Camera-type eye (tissue), 1 donor: ENCODE data around the gene NADK. TPM values are rescaled to one million over a fixed set of nuclear protein-coding genes. Genes with fewer than 3 reads are reported as not detected.

ENCODE experiments used
- total RNA-seq: library from RNA; depleted of rRNA; stranded (reverse); fragments of >200 nt; gene quantifications from one replicate; pipeline ENCODE4 v1.2.3, GENCODE V29; 2014

The NADK gene, protein sequence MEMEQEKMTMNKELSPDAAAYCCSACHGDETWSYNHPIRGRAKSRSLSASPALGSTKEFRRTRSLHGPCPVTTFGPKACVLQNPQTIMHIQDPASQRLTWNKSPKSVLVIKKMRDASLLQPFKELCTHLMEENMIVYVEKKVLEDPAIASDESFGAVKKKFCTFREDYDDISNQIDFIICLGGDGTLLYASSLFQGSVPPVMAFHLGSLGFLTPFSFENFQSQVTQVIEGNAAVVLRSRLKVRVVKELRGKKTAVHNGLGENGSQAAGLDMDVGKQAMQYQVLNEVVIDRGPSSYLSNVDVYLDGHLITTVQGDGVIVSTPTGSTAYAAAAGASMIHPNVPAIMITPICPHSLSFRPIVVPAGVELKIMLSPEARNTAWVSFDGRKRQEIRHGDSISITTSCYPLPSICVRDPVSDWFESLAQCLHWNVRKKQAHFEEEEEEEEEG
- total RNA-seq = 37.2 TPM

DNA sequence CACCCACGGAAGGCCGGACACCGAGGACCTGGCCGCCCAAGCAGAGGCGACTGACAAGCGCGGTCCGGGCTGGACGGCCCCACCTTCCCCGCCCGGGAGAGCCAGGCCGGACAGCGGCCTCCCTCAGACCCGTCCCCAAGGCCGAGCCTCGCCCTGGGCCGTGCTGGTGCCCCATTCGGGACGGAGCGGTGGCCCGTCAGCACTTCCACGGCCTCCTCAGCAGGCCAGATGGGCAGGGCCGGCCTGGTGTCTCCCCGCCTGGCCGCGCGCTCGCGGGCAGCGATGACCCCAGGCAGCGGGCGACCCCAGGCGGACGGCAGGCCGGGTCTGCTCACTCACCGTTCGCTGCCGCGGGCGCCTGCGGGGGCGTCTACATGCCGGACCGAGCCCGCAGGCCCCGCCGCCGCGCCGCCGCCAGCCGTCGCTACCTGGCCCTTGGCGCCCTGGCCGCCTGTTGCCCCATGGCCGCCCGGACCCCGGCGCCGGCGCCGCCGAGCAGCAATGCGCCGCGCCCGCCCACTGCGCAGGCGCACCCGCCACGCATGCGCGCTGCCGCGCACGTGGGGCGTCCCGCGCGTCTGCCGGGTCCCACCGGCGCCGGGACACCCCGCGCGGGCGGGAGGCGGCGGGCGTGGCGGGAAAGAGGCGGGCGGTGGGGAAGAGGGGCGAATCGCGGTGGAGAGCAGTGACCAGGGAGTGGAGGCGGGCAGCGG lies at the start of gene NADK:
NADK (minus strand) TSS at position 521 of the 713 bp plus-strand sequence. CDS start 13,064 bp downstream, outside the sequence.

DNA sequence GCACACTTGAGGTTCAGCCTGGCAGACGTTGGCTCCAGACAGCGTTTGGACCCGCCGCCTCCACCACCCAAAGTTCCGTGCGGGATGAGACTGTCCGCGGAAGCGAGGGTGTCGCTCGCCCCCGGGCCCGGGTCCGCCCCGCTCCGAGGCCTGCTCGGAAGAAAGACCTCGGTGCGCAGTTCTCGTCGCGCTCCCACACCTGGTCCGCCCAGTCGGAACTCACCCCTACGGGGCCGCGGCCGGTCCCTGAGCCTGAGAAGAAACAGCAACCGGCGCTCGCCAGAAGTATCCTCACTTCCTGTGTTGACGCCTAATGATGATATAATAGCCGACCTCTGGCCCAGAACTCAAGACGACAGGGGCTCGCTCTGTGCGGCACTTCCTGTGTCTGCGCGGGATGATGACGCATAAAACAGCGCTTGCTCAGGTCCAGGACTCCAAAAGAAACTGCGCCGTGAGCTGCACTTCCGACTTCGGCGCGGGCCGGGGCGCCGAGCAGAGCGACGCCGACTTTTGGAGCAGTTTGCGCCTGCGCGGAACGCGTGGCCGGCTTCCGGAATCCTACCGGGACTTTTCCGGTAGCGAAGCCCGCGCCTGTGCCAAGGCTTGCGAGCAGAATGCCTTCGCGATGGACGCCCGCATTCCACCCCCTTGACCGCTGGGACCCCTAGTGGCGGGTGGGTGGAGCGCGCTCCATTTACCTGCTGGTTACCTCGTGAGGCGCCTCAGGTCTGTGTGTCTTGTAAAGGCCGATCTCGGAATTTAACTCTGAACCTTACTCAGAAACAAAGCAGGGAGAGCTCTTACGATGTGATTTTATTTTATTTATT lies 54.0 kb downstream of the NADK start, which contains the start of gene CDK11A:
CDK11A (minus strand) TSS at position 323 of the 830 bp plus-strand sequence. CDS start 1,539 bp downstream, outside the sequence.

Other genes starting within 250 kb of the NADK start
- 12.0 TPM for gene TMEM240, start 237.8 kb downstream of the NADK start, total RNA-seq
- 58.5 TPM for gene SSU72, start 203.6 kb downstream of the NADK start, total RNA-seq
- gene FNDC10, start 178.3 kb downstream of the NADK start, total RNA-seq = 1.9 TPM
- 76.8 TPM for gene MIB2, start 163.0 kb downstream of the NADK start, total RNA-seq
- gene MMP23B, start 146.3 kb downstream of the NADK start, total RNA-seq = 40.0 TPM
- gene CDK11B, start 119.5 kb downstream of the NADK start, total RNA-seq = 13.7 TPM
- gene SLC35E2B, start 85.7 kb downstream of the NADK start, total RNA-seq = 81.3 TPM
- gene CDK11A, start 54.1 kb downstream of the NADK start, total RNA-seq = 27.9 TPM
- 253 TPM for gene GNB1, start 112.6 kb upstream of the NADK start, total RNA-seq
- gene CALML6, start 136.8 kb upstream of the NADK start, total RNA-seq = 1.8 TPM
- gene TMEM52, start 140.8 kb upstream of the NADK start, total RNA-seq = 1.9 TPM
- gene CFAP74, start 225.3 kb upstream of the NADK start, total RNA-seq = 0.27 TPM
- gene GABRD, start 240.9 kb upstream of the NADK start, total RNA-seq = 1.4 TPM